ENCODE results near the gene ATP6V0A1.

ATP6V0A1 gene

GRCh38 chr17:42521666-42522262 is 63.1 kb downstream of the ATP6V0A1 start:
- no peaks in the 10 kb centered on the region for H3K27me3 ChIP-seq (replicated peaks; ENCODE audit: control insufficient read depth, insufficient read depth, low read length)
- no peak for TF ChIP-seq CTCF (IDR thresholded peaks at IDR 0.05; ENCODE audit: insufficient read depth, low read length, poor library complexity, severe bottlenecking)
- peaks cover 29% of the 10 kb centered on the region for H3K36me3 ChIP-seq (ENCODE audit: control insufficient read depth, insufficient read depth, low read length)
- H3K4me3 ChIP-seq (replicated peaks; ENCODE audit: low read depth, low read length) = no peak overlapping the region
- DNase-seq (ENCODE audit: extremely low read depth, insufficient read length) = no peak

GRCh38 chr17:42522263-42522790 is 63.6 kb downstream of the ATP6V0A1 start:
- Histone ChIP-seq H3K4me3 (replicated peaks; ENCODE audit: low read depth, low read length) (no peak overlapping the region), H3K27me3 (replicated peaks; ENCODE audit: control insufficient read depth, insufficient read depth, low read length) (no peaks in the 10 kb centered on the region), H3K36me3 (ENCODE audit: control insufficient read depth, insufficient read depth, low read length) (peaks cover 26% of the 10 kb centered on the region)
- TF ChIP-seq CTCF (IDR thresholded peaks at IDR 0.05; ENCODE audit: insufficient read depth, low read length, poor library complexity, severe bottlenecking) = no peak
- no peak for DNase-seq (ENCODE audit: extremely low read depth, insufficient read length)

GRCh38 chr17:42522798-42523278 is 64.2 kb downstream of the ATP6V0A1 start:
- TF ChIP-seq CTCF (IDR thresholded peaks at IDR 0.05; ENCODE audit: insufficient read depth, low read length, poor library complexity, severe bottlenecking) = no peak
- Histone ChIP-seq H3K36me3 (ENCODE audit: control insufficient read depth, insufficient read depth, low read length) (peaks cover 25% of the 10 kb centered on the region), H3K27me3 (replicated peaks; ENCODE audit: control insufficient read depth, insufficient read depth, low read length) (no peaks in the 10 kb centered on the region), H3K4me3 (replicated peaks; ENCODE audit: low read depth, low read length) (no peak overlapping the region)
- no peak for DNase-seq (ENCODE audit: extremely low read depth, insufficient read length)

- no peak for DNase-seq (ENCODE audit: extremely low read depth, insufficient read length)
- no peak for TF ChIP-seq CTCF (IDR thresholded peaks at IDR 0.05; ENCODE audit: insufficient read depth, low read length, poor library complexity, severe bottlenecking)
- Histone ChIP-seq H3K4me3 (replicated peaks; ENCODE audit: low read depth, low read length) (no peak overlapping the region), H3K36me3 (ENCODE audit: control insufficient read depth, insufficient read depth, low read length) (peaks cover 19% of the 10 kb centered on the region), H3K27me3 (replicated peaks; ENCODE audit: control insufficient read depth, insufficient read depth, low read length) (no peaks in the 10 kb centered on the region)
These were observed 66.5 kb downstream of the ATP6V0A1 start for GRCh38 chr17:42525221-42525620.

- Histone ChIP-seq H3K27me3 (replicated peaks; ENCODE audit: control insufficient read depth, insufficient read depth, low read length) (no peaks in the 10 kb centered on the region), H3K4me3 (replicated peaks; ENCODE audit: low read depth, low read length) (no peak overlapping the region), H3K36me3 (ENCODE audit: control insufficient read depth, insufficient read depth, low read length) (peaks cover 16% of the 10 kb centered on the region)
- DNase-seq (ENCODE audit: extremely low read depth, insufficient read length) = no peak
- no peak for TF ChIP-seq CTCF (IDR thresholded peaks at IDR 0.05; ENCODE audit: insufficient read depth, low read length, poor library complexity, severe bottlenecking)
These were observed 67.4 kb downstream of the ATP6V0A1 start for GRCh38 chr17:42526031-42526444.

Data from GM06990 (cell line).